Ishikawa (cell line): ENCODE results near the gene FOXO3.

Experiments
- CEBPB ChIP-seq: IDR thresholded peaks from 2 replicates; pipeline ENCODE4 v1.6.1; 2012
- CREB1 ChIP-seq: IDR thresholded peaks from 2 replicates; pipeline ENCODE4 v1.6.1; 2012; ENCODE audit warnings: low read depth
- EGR1 ChIP-seq: IDR thresholded peaks from 2 replicates; pipeline ENCODE4 v1.6.1; 2012
- FOXM1 ChIP-seq: IDR thresholded peaks from 2 replicates; pipeline ENCODE4 v1.6.1; 2012; ENCODE audit warnings: low read depth, borderline replicate concordance
- RAD21 ChIP-seq: IDR thresholded peaks from 2 replicates; pipeline ENCODE4 v1.6.1; 2012; ENCODE audit warnings: low read depth
- REST ChIP-seq: IDR thresholded peaks from 2 replicates; pipeline ENCODE4 v1.6.1; 2012; ENCODE audit warnings: low read depth, mild to moderate bottlenecking
- TAF1 ChIP-seq: IDR thresholded peaks from 2 replicates; pipeline ENCODE4 v1.6.1; 2012; ENCODE audit warnings: low read depth, mild to moderate bottlenecking
- TCF12 ChIP-seq: IDR thresholded peaks from 2 replicates; pipeline ENCODE4 v1.6.1; 2012; ENCODE audit warnings: low read depth
- TEAD4 ChIP-seq: IDR thresholded peaks from 2 replicates; pipeline ENCODE4 v1.6.1; 2012
- USF1 ChIP-seq: IDR thresholded peaks from 2 replicates; pipeline ENCODE4 v1.6.1; 2012
- YY1 ChIP-seq: IDR thresholded peaks from 2 replicates; pipeline ENCODE4 v1.6.1; 2012; ENCODE audit warnings: low read depth

GRCh38 chr6:108666656-108667260, 106.0 kb downstream of the FOXO3 start:
- TF ChIP-seq TEAD4 = no peak
- TF ChIP-seq YY1 = no peak
- no peak for TF ChIP-seq EGR1
- no peak for TF ChIP-seq TCF12
- no peak for TF ChIP-seq RAD21
- no peak for TF ChIP-seq REST
- TF ChIP-seq FOXM1 = no peak
- TF ChIP-seq CEBPB = no peak
- no peak for TF ChIP-seq USF1
- no peak for TF ChIP-seq CREB1
- no peak for TF ChIP-seq TAF1
